ENCODE data around the gene TMEM132C.

The TMEM132C gene

DNA sequence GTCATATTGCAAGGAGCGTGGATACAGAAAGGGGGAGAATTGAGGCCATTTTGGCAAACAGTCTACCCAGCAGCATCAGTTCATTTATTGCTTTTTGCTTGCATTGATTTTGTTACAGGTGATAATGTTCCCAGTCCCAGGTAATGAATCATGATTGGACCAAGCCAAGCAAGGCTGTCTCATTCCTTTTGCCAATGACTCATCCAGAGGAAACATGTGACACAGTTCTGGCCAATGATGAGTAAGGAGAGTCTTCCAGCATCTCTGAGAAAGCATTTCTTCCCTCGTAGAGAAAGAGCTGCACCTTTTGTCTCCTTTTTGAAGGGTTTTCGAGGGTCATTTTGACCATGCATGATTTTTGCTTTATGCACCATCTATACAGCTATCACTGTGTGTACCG lies 488.6 kb downstream of the TMEM132C start:
- no peak overlapping the region for H3K4me3 ChIP-seq (ENCODE audit: low read length in 2 of 2)
- no peak overlapping the region for H3K9ac ChIP-seq (ENCODE audit: low read depth in 1 of 2, low read length in 2 of 2)
- H3K27ac ChIP-seq (ENCODE audit: low read depth in 2 of 2, low read length in 2 of 2) = no peak overlapping the region
- H3K4me1 ChIP-seq (ENCODE audit: control insufficient read depth in 2 of 2, insufficient read depth in 2 of 2, low read length in 2 of 2) = no peaks in the 10 kb centered on the region
- no peaks in the 10 kb centered on the region for H3K27me3 ChIP-seq (ENCODE audit: control insufficient read depth in 2 of 2, insufficient read depth in 2 of 2, low read length in 2 of 2)
- no peaks in the 10 kb centered on the region for H3K9me3 ChIP-seq (ENCODE audit: control insufficient read depth in 2 of 2, low read length in 2 of 2)
- H3K36me3 ChIP-seq (ENCODE audit: control insufficient read depth in 2 of 2, insufficient read depth in 2 of 2, low read length in 2 of 2) = no peaks in the 10 kb centered on the region

Data from mucosa of rectum (tissue), 2 donors.